DND-41 (cell line): ENCODE results near the gene TCF20.

Experiments
- EZH2 ChIP-seq: IDR thresholded peaks from 3 replicates; pipeline ENCODE4 v1.6.1; 2012; ENCODE audit warnings: borderline replicate concordance, low read depth, mild to moderate bottlenecking, moderate library complexity, low read length, inconsistent platforms; ENCODE audit not compliant: severe bottlenecking
- TF ChIP-seq, protein P1 (sequence below): IDR thresholded peaks from 2 replicates; pipeline ENCODE4 v1.5.1; 2012; ENCODE audit warnings: borderline replicate concordance, low read length, moderate library complexity, mild to moderate bottlenecking; ENCODE audit not compliant: poor library complexity, severe bottlenecking; ENCODE audit errors: extremely low read depth

DNA sequence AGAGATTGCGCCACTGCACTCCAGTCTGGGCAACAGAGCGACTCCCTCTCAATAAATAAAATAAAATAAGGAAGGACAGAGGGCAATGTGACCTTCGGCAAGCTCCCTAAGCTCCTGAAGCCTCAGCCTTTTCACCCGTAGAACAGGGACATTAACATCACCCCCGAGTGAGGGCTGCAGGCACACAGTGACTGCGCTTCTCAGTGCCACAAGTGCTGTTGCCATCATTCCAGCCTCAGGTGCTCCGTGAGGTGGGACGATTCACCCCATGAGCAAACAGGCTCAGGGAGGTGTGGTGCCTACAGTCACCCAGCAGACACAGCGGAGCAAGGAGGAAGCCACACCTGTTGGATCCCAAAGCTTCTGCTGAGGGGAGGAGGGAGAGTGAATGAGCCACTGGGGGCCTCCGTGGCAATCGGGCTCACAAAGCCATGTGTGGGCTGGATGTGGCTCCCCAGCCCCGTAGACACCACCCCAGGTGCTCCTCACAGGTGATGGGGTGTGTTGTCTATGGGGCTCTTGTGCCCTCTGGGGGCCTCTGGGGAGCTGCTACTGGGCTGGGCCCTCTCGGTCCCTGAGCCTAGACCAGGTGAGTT is 9.1 kb upstream of the TCF20 start:
- TF ChIP-seq EZH2, result no peak
- TF ChIP-seq, protein P1, sequence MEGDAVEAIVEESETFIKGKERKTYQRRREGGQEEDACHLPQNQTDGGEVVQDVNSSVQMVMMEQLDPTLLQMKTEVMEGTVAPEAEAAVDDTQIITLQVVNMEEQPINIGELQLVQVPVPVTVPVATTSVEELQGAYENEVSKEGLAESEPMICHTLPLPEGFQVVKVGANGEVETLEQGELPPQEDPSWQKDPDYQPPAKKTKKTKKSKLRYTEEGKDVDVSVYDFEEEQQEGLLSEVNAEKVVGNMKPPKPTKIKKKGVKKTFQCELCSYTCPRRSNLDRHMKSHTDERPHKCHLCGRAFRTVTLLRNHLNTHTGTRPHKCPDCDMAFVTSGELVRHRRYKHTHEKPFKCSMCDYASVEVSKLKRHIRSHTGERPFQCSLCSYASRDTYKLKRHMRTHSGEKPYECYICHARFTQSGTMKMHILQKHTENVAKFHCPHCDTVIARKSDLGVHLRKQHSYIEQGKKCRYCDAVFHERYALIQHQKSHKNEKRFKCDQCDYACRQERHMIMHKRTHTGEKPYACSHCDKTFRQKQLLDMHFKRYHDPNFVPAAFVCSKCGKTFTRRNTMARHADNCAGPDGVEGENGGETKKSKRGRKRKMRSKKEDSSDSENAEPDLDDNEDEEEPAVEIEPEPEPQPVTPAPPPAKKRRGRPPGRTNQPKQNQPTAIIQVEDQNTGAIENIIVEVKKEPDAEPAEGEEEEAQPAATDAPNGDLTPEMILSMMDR, result no peak
